NCI-H2196 (cell line): ENCODE measurements around the gene CAPZB.

Source experiments
- DNase-seq: peaks from one replicate; lab custom pipeline; 2025; ENCODE audit not compliant: unreplicated experiment; lab: John Stamatoyannopoulos, UW

CAPZB gene

DNA sequence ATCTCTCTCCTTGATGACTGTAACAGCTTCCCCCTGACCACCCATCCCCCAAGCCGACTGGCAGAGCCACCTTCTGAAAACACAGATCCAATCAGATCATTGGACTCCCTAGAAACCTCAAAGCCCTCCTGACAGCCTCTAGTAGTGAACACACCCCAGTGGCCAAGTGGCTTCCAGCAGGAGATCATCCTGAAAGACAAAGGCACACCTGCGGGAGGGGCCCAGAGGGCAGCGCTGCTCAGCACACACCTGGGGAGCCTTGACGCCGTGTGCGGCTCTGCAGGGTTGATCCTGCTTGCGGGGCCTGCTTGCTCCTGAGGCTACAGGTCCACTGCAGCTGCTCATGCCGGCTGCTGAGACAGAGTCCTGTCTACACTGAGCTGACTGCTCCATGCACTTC, 131.7 kb downstream of the CAPZB start:
- peak; percentile 83 for DNase-seq

DNA sequence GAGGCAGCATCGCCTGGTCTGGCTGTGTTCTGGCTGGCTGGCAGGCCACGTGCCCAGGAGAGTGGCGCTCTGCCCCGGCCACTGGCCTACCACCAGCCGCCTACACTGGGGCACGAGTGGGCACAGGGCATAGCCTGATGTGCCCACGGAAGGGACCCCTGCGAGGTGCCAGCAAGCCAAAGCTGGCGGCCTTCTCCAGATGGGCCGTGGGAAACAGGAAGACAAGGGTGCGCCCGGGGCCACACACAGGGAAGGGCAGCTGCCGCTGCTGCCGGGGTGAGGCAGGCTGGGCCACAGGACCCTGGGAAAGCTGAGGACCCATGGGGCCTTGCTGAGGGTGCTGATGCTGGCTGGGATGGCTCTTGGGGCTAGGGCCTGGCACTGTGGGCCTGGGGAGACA, 132.5 kb downstream of the CAPZB start:
- no peak for DNase-seq

GRCh38 chr1:19351873-19352272, 133.5 kb downstream of the CAPZB start:
- no peak for DNase-seq

DNA sequence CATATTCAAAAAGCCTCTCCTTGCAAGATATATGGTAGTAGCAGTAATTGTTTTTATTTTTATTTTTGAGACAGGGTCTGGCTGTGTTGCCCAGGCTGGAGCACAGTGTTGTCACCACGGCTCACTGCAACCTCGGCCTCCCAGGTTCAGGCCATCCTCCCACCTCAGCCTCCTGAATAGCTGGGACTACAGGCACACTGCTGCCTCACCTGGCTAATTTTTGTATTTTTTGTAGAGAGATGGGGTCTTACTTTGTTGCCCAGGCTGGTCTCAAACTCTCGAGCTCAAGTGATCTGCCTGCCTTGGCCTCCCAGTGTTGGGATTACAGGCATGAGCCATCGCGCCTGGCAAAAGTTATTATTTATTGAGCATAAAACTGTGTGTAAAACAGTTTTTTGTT, 134.8 kb downstream of the CAPZB start:
- DNase-seq = no peak

DNA sequence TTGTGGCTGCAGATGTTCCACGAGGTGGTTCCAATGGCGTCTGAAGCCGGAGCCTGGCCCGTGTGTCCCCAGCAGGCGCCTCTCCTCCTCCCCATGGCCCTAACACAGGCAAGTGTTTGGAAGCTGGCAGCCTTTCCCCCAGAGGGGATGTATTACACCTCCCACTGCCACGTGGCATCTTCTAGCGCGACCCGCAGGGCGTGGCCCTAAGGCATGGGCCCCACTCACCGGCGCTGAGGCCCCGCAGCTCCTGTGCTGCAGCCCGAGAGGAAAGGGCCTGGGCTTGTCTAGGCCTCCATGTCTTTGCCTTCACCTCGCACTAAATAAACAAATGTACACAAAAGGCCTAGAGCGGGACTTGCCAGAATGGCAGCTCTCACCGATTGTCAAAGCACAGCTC, 135.3 kb downstream of the CAPZB start:
- no peak for DNase-seq

DNA sequence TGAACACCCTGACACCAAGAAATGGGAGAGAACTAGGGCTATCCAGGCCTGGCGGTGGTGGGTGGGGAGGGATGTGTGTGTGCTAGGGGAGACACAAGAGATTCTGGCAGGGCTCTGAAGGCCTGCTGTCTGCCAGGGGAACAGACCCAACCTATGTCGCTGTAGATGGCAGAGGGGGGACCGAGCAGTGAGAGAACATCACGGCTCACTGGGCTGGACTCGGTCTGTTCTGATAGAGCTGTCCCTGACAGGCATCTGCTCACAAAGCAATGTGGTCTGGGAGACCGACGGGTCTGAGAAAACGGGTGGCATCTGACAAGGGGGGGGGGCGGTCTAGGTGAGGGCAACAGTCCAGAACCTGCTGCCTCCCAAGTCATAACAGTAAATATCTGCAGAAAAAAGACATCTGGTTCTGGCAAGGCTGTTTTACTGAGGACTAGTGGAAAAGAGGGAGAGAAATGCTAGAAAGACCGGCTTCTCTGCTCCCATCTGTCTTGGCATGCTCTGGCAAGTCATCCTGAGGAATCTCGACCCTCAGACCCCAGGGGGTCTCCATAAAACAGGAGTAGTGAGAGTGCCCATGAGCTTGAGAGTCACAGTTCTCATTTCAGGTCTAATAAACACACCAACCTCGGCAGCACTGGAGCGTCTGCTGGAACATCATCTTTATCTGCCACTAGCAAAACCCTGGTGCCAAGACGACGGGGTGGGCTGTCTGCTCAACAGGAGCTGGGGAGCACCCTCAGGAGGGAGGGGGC, 136.7 kb downstream of the CAPZB start:
- DNase-seq = no peak

DNA sequence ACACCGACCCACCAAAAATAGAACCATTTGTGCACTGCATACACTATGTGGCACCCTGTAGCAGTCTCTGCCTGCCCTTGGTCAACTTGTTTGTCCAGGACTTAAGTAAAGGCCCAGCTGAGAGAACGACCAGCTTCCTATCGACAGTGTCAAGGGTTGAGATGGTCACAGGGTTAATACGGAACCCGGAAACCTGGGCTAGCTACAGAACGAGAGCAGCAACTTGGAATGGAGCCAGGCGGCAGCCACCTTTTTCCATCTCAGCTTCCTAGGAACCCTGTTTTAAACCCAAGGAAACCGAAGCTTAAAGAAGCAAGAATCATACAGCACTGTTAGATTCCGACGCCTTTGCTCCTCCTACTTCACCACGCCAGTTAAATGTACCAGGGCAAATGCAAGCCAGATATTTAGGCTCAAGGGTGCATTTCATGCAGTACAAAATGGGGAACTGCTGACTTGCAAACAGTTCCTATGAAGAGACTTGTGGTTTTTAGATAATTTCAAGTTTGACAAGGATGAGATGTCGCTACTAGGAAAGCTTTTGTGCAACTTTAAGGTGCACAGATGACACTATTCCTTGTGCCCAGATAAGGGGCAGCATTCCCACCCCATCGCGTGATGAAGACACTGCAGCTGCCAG, 137.7 kb downstream of the CAPZB start:
- DNase-seq = no peak

DNA sequence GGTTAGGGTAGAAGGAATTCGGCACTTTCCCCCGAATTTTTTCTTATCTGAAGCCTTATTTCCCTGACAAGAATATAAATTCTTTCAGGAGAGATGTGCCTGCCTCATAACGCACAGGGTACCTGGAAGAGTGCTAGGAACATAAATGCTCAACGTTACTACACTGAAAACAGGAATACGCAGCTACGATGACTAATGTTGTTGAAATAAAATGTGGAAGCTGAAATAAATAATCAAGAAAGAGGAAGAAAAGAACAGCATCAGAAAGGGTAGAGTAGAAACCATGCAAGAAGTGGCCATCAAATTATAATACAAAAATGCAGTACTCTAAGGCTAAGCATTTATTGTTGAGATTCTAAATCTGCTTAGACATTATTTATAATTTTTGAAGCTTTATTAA, 139.3 kb downstream of the CAPZB start:
- no peak for DNase-seq

DNA sequence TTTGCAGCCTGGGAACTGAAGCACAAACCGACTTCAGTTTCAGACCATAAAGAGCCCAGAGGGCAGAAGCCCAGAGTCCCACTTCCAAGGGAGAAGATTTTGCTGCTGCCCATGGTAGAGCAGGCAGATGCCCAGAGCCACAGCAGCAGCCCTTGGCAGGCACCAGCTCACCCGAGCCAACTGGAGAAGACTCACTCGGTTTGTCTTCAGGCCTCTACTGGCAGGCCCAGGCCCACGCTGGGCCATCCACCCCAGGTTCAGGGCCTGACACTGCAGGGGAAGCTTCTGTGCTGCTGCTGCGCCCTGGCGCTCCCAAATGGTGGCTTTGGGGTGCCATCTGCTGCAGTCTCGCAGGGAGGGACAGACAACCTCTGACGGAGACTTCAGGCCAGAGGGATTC, 139.9 kb downstream of the CAPZB start:
- no peak for DNase-seq

GRCh38 chr1:19344831-19345230, 140.5 kb downstream of the CAPZB start:
- DNase-seq = no peak

- peak; percentile 85 for DNase-seq
These were observed 140.9 kb downstream of the CAPZB start for GRCh38 chr1:19344372-19344810.

DNA sequence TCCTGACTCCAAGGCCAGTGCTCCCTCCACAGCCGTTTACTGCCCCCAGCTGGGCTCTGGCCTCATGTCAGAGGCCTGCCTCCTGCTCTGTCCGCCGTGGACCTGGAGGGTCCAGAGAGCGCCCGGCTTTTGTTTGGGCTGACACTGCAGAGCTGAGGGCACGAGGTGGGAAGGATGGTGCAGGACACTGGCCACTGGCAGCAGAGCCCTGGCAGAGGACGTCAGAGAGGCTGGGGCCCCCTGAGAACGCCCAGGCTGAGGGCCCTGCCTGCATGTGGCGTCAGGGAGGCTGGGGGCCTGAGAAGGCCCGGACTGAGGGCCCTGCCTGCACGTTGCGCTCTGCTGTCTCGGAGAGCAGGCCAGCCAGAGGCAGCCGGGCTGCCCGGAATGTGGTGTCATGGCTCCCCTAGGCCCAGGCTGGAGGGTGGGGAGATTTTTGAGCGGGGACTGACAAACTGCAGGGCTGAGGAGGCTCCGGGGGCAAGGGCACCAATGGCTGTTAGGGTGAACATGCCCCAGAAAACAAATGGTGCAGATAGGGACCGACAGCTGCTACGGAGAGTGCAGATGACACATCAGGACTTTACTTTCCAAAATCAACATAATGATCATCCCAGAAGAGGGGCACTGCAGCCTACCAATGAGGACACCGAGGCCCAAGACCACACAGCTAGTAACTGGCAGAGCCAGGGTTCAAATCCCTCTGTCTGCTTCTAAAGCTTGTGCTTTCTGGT, 141.6 kb downstream of the CAPZB start:
- no peak for DNase-seq

DNA sequence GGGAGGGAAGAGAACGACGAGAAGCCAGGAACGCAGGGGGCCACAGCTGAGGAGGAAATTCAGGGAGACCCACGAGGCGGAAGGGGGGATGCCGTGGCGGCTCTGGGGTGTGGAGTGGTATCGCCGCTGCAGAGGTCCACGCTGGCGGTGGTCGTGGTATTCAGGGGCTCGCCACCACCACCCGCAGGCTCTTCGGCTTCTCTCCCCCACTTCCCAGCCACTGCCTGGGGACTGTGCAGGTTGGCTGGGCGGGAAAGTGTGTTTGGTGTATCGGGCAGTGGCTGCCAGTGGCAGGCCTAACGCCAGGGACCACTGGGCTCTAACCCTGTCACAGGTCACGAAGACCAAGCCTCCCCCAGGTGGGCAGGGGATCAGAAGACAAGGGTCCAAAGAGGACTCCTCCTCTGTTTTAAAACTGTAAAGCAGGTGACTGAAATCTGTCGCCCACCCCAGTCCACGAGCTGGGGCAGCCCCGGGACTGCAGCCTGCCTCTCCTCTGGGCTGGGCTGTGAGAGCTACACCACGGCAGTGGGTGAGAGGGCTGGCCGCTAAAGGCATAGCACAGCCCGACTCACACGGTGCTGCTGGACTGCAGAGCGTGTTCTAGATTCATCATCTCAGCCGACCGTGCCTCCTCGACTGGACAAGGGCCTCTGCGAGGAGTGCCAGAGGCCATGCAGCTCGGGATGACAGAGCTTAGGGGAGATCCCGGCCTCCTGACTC, 142.3 kb downstream of the CAPZB start:
- DNase-seq = no peak

DNA sequence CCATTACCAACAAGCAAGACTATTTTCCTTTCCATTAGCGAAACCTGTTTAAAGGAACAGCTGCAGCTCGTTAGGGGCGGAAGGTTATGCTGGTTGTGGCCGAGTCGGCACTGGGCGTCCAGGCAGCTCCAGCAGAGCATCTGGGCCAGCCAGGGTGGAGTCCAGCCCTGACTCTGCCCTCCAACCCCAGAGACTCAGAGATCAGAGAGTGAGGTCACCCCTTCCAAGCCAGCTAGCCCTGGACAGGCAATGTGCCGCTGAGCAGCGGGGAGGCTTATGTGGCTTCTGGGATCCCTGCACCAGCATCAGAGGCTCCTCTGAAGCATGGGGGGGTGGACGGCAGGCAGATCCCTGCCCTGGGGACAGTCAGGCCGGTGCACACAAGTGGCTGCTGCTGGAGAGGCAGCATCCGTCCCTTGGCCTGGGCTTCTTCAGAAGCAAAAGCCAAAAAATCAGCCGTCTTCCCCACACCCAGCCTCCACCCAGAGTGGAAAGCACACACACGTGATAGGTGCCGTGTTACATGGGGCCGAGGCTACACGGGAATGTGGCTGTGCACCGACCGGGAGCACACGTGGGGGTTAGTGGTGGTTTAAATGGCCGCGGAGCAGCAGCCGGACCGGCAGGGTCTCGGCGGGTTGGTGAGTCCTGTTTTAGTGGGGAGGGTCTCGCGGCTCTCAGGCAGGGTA, 143.1 kb downstream of the CAPZB start:
- DNase-seq = no peak

GRCh38 chr1:19341201-19342061, 143.9 kb downstream of the CAPZB start:
- DNase-seq = peak; percentile 79

DNA sequence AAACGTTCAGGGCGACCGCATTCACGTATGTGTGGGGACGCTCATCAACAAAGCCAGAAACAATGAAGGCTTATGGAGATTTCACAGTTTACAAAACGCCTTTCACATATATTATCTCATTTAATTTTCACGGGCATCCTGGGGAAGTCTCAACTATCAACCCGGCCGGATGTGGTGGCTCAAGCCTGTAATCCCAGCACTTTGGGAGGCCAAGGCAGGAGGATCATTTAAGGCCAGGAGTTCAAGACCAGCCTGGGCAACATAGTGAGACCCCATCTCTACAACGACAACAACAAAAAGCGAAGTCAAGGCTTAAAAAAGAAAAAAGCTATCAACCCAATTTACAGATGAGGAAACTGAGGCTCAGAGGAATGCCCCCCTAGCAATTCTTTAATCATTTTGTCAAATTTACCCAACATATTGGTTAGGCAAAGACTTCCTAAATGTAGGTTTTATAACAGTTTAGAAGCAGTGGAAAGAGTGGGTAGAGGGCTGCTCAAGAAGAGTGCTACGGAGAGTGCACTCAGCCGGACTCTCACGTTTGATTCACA, 144.9 kb downstream of the CAPZB start:
- DNase-seq = no peak

DNA sequence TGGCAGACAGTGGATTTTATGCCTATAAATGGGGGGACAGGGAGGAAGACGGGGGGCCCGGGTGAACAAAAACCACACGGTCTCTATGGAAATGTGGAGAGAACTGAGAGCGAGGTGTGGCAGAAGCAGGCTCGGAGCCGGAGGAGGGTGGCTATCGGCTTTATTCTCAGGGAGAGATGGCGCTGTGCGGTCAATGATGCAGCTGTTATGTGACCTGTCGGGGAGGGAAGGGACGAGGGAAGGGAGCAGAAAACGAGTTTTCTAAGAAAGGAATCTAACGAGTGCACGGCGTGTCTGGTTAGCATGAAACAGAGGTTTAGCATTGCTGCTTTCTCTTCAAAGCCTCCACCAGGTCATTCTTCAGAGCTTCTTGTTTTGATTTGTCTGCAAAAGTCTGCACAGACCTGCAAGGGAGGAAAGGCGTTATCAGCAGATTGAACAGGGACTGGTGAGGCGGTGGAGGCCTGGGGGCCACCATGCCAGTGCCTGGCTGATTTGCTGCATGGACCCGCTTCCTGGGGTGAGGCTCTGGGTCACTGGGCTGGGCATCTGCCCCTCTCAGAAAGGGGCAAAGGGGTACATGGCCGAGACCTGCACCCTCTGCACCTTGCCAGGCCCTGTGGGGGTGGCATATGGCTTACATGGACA, 146.0 kb downstream of the CAPZB start:
- no peak for DNase-seq

DNA sequence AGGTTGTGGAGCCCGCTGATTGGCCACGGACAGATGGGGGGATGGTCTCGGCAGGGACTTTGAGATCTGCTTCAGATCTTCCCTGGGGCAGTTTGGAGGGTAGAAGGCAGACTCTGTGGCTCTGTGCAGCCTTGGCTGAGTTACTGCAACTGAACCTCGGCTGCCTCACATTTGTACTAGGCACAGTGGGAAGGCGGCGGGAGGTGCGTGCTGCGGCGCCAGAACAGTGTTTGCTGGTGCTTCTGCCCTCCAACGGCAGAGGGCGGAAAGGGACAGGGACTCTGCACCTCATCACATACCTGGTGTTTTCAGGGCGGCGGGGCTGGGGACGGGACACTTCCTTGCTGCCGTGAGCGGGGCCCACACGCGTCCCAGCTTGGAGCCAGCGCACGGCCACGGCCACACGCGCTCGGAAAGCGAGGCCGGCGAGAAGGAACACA, 147.0 kb downstream of the CAPZB start:
- no peak for DNase-seq

GRCh38 chr1:19337289-19337688, 148.1 kb downstream of the CAPZB start:
- no peak for DNase-seq
